Progenitor cell of endocrine pancreas (in vitro differentiated cells): ENCODE results near the gene RAB11FIP5. TPM values are rescaled to one million over a fixed set of nuclear protein-coding genes. Genes with fewer than 3 reads are reported as not detected.

Experiments
- DNase-seq: peaks from one replicate; pipeline ENCODE4 v3.0.0; 2021; ENCODE audit warnings: low spot score; ENCODE audit not compliant: unreplicated experiment
- H3K27ac Mint-ChIP-seq: 2 replicates; pipeline ENCODE4 v1.8.0; 2021; ENCODE audit warnings: mild to moderate bottlenecking, moderate library complexity, mixed read lengths
- H3K27me3 Mint-ChIP-seq: 2 replicates; pipeline ENCODE4 v1.8.0; 2021; ENCODE audit warnings: mixed read lengths
- H3K36me3 Mint-ChIP-seq: 2 replicates; pipeline ENCODE4 v1.8.0; 2022; ENCODE audit warnings: mixed read lengths; ENCODE audit not compliant: insufficient read depth
- H3K4me1 Mint-ChIP-seq: 2 replicates; pipeline ENCODE4 v1.8.0; 2021; ENCODE audit warnings: low read depth, mixed read lengths
- H3K4me3 Mint-ChIP-seq: 2 replicates; pipeline ENCODE4 v1.8.0; 2021; ENCODE audit warnings: low read depth, mild to moderate bottlenecking, moderate library complexity, mixed read lengths
- H3K9me3 Mint-ChIP-seq: 2 replicates; pipeline ENCODE4 v1.8.0; 2021; ENCODE audit warnings: low read depth, mixed read lengths
- total RNA-seq: library from RNA; stranded (reverse); gene quantifications from 2 replicates; pipeline ENCODE4 v1.2.1, GENCODE V29; 2021
- TF ChIP-seq, protein P1 (sequence below): fragments of 200-600 bp; sonication (generic); IDR thresholded peaks from one replicate; pipeline ENCODE4 v1.5.0; 2021; ENCODE audit warnings: antibody characterized with exemption, mild to moderate bottlenecking; ENCODE audit not compliant: unreplicated experiment

The RAB11FIP5 gene
- total RNA-seq, 1 donor from 2014 or later = 23.5 TPM

- no peak for DNase-seq
- H3K4me3 Mint-ChIP-seq = no peak overlapping the region
- peaks cover 5% of the 10 kb centered on the region for H3K9me3 Mint-ChIP-seq
- no peak overlapping the region for H3K27ac Mint-ChIP-seq
- TF ChIP-seq, protein P1, sequence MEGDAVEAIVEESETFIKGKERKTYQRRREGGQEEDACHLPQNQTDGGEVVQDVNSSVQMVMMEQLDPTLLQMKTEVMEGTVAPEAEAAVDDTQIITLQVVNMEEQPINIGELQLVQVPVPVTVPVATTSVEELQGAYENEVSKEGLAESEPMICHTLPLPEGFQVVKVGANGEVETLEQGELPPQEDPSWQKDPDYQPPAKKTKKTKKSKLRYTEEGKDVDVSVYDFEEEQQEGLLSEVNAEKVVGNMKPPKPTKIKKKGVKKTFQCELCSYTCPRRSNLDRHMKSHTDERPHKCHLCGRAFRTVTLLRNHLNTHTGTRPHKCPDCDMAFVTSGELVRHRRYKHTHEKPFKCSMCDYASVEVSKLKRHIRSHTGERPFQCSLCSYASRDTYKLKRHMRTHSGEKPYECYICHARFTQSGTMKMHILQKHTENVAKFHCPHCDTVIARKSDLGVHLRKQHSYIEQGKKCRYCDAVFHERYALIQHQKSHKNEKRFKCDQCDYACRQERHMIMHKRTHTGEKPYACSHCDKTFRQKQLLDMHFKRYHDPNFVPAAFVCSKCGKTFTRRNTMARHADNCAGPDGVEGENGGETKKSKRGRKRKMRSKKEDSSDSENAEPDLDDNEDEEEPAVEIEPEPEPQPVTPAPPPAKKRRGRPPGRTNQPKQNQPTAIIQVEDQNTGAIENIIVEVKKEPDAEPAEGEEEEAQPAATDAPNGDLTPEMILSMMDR = no peak
- peaks cover 2% of the 10 kb centered on the region for H3K36me3 Mint-ChIP-seq
- H3K27me3 Mint-ChIP-seq = peaks cover 9% of the 10 kb centered on the region
- H3K4me1 Mint-ChIP-seq = peaks cover 11% of the 10 kb centered on the region
Measured at GRCh38 chr2:73134471-73134870, 21.7 kb upstream of the RAB11FIP5 start.

DNA sequence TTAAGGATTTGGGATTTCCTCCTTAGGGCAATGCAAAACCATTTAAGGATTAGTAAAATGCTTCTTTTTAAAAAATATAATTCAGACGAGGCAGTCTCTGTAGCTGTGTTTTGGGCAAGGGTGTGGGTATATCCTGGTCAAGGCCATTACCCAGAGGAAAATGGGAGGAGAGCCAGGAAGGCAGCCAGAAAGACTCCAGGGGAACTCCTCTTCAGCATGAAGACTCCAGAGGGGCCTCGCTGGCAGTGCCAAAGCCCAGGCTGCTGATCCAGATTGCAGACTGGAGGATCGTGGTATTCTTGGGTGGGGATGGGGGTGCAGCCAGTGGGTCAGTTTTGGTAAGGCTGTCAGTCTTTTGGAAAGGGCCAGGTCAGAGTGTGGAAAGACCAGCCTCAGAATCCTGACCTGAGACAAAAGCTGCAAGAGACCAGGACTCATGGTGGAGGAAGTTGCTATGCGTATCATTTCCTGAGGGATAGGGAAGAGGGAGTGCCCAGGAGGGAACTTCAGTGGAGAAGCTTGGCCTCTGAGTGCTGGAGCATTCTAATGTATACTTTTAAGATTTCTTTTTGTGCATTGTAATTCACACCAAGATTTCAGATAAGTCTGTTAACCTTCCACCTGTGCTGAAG, 20.9 kb upstream of the RAB11FIP5 start:
- H3K4me3 Mint-ChIP-seq = no peak overlapping the region
- H3K27ac Mint-ChIP-seq = no peak overlapping the region

GRCh38 chr2:73131807-73132206, 19.1 kb upstream of the RAB11FIP5 start:
- Mint-ChIP-seq H3K36me3 (no peaks in the 10 kb centered on the region), H3K27ac (no peak overlapping the region), H3K9me3 (no peaks in the 10 kb centered on the region), H3K4me3 (no peak overlapping the region), H3K27me3 (peaks cover 15% of the 10 kb centered on the region), H3K4me1 (peaks cover 11% of the 10 kb centered on the region)
- no peak for DNase-seq
- TF ChIP-seq, protein P1 = no peak

More for the DNA sequence above, 20.9 kb upstream of the RAB11FIP5 start:
- Mint-ChIP-seq H3K36me3 (peaks cover 2% of the 10 kb centered on the region), H3K27me3 (peaks cover 15% of the 10 kb centered on the region), H3K4me1 (peaks cover 11% of the 10 kb centered on the region), H3K9me3 (peaks cover 5% of the 10 kb centered on the region)
- DNase-seq = no peak
- TF ChIP-seq, protein P1 = no peak

GRCh38 chr2:73130790-73131189, 18.0 kb upstream of the RAB11FIP5 start:
- Mint-ChIP-seq H3K9me3 (peaks cover 5% of the 10 kb centered on the region), H3K4me3 (no peak overlapping the region), H3K27me3 (peaks cover 15% of the 10 kb centered on the region), H3K27ac (no peak overlapping the region), H3K36me3 (no peaks in the 10 kb centered on the region), H3K4me1 (peaks cover 11% of the 10 kb centered on the region)
- DNase-seq = no peak
- TF ChIP-seq, protein P1 = no peak

GRCh38 chr2:73128841-73129535, 16.2 kb upstream of the RAB11FIP5 start:
- Mint-ChIP-seq H3K27ac (no peak overlapping the region), H3K4me1 (peaks cover 7% of the 10 kb centered on the region), H3K27me3 (peaks cover 10% of the 10 kb centered on the region), H3K36me3 (no peaks in the 10 kb centered on the region), H3K9me3 (peaks cover 5% of the 10 kb centered on the region), H3K4me3 (no peak overlapping the region)
- no peak for DNase-seq
- TF ChIP-seq, protein P1 = no peak
